Measurements from ENCODE around the gene SKIC2.
"Not testable (repeated sequence)": the region's sequence is repeated elsewhere in the genome, so short reads cannot be mapped to it uniquely, and the experiment has no call there.

SKIC2 gene

DNA sequence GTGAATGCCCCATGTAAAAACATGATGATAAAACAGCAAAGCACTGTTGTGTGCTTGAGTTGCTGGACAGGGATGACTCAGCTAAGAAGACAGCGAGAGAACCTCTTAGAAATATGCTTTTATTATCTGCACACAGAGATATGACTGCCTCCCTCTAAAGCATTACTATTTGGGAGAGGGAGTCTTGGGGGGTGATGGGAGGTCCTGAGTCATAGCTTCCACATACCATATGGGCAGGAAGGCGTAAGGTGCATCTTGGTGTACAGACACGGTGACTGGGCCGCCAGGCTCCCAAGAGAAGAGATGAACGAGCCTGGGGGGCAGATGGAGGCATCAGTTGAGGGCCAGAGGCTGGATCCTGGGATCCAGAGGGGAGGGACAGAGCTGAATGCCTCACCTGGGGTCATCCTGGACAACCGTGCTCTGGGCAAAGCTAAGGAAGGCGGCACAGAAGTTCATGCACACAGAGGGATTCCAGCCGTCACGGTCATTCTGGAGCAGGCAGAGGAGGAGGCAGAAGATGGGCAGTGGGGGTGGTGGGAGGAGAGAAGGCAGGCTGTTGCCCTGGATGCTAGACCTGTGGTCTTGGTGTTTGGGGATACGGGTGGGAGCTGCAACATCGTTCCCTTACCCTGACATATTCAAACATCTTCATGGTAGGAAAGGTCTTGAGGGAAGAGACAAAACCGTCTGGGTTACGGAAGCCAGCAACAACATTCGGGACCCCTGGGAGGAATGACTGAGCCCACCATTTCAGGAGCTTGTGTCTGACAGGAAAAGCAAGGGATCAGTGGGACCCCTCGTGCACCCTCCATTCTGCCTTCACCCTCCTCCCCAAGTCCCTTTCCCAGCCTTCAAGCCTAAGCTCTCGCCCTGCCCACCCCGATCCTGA, 11.0 kb downstream of the SKIC2 start:
- DNase-seq = peak; percentile 69

DNA sequence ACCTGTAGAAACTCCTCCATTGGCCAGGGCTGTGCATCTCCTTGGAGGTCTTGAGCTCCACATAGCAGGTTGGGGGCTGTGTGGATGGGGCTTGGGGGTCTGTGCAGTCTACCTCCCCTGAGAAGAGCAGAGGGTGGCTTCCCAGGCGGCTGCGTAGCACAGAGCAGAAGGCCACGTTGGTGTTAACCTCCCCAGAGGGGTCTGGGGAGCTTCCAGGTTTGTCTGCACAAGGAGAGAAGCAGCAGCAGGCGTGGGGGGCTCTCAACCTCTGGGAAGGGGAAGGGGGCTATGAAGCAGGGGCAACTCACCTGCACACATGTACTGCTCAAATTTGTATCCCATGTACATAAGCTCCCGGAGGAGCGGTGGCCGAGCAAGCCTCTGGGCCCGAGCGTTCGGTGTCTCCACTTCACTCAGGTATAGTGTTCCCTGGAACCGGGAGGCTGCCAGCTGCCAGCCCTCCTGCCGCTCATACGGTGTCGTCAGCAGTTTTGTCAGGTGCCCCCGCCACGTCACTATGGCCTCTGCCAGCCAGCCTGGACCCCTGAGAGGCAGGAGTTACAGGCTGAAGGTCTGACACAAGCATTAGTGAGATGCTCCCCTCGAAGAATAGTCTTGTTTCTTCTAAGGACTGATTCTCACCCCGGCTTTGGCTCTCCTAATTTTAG, 11.8 kb downstream of the SKIC2 start:
- DNase-seq = no peak

DNA sequence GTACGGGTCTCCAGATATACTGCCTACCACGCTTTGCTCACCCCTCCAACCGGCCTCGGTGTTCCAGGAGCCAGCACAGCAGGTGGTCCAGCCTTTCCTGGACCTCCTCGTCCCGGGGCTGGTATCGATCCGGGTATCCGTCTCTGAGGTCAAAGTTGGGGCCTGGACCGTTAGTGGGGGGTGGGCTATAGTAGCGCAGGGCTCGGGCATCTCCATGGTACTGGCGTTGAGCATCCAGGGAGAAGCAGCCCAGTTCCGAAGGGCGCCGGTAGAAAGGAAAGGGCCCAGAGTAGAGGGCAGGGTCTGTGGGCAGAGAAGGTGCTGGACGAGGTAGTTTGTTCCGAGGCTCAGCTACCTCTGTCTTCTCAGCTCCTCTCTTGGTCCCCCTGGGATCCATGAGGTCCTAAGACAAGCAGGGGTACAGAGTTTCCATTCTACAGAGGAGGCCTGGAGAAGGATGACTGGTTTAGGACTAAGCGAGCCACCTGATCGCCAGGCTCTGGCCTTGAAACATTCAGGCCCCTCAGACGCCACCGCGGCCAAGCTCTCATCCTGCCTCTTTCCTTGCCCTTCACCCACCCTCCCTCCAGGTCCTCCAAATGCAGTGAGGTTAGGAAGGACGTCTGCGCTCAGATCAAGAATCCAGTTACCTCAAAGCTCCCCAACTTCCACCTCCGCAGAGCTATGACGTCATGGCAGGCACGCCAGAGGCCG, 12.5 kb downstream of the SKIC2 start:
- DNase-seq = no peak

DNA sequence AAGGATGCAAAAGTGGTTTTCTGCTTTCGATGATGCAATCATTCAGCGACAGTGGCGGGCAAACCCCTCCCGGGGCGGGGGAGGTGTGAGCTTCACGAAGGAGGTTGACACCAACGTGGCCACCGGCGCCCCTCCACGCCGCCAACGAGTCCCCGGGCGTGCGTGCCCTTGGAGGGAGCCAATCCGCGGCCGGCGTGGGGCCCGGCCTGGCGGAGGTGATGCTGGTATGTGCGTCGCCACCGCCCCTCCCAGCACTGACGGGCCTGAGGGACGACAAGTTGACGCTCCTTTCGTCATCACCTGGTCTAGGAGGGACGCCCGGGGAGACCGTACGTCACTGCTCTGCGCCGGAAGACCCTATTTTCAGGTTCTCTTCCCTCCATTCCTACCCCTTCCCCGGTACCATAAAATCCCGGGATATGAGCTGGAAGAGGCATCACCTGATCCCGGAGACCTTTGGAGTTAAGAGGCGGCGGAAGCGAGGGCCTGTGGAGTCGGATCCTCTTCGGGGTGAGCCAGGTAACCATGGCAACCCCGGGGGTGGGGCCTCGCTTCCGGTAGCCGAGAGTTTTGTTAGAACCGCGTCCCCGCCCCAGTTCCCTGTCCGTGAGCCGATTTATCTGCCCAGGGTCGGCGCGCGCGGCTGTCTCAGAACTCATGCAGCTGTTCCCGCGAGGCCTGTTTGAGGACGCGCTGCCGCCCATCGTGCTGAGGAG, 13.2 kb downstream of the SKIC2 start, which contains the start of gene DXO:
Gene DXO, minus strand, starts transcription at position 146 of the 716 bp plus-strand sequence. CDS start 463 bp downstream, outside the sequence.
- peak; percentile 86 for DNase-seq

DNA sequence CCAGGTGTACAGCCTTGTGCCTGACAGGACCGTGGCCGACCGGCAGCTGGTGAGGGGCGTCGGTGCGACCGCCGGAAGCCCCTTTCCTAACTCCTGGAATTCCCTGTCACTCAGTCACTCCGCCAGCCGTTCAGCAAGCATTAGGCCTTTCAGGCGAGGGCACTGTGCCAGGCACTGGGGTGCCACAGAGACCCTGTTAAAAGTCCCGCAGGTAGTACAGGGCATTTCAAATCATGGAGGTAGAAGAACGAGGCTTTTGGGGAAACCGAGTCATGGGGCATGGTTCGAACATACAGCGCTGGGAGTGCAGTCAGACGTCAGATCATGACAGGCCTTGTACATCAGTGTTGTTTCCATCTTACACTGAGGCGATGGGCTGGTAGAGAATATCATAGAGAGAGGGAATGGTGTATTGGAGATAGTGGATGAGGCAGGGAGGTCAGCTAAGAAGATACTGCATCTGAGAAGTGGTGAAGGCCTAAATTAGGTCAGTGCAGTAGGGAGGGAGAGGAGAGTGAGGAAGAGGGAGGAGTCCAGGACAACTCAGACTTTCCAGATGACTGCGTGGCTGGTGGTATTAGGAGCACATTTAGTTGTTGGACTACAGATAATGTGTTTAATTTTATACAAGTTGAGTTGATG, 13.9 kb downstream of the SKIC2 start:
- no peak for DNase-seq

DNA sequence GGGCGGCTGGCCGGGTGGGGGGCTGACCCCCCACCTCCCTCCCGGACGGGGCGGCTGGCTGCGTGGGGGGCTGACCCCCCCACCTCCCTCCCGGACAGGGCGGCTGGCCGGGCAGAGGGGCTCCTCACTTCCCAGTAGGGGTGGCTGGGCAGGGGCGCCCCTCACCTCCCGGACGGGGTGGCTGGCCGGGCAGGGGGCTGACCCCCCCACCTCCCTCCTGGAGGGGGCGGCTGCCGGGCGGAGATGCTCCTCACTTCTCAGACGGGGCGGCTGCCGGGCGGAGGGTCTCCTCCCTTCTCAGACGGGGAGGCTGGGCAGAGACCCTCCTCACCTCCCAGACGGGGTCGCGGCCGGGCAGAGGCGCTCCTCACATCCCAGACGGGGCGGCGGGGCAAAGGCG, 17.1 kb downstream of the SKIC2 start:
- DNase-seq = not testable (repeated sequence)

DNA sequence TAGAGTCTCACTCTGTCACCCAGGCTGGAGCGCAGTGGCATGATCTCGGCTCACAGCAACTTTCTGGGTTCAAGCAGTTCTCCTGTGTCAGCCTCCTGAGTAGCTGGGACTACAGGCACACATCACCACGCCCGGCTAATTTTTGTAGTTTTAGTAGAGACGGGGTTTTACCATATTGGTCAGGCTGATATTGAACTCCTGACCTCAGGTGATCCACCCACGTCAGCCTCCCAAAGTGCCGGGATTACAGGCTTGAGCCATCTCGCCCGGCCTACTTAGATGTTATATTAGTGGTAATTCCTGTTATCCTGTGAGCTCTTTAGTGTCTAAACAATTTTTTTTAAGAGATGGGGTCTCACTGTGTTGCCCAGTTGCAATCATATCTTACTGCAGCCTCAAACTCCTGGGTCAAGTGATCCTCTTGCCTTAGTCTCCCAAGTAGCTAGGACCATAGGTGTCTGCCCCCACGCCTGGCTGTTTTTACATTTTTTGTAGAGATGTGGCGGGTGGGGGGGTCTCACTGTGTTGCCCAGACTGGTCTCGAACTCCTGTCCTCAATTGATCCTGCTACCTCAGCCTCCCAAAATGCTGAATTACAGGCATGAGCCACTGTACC, 18.9 kb downstream of the SKIC2 start:
- no peak for DNase-seq

DNA sequence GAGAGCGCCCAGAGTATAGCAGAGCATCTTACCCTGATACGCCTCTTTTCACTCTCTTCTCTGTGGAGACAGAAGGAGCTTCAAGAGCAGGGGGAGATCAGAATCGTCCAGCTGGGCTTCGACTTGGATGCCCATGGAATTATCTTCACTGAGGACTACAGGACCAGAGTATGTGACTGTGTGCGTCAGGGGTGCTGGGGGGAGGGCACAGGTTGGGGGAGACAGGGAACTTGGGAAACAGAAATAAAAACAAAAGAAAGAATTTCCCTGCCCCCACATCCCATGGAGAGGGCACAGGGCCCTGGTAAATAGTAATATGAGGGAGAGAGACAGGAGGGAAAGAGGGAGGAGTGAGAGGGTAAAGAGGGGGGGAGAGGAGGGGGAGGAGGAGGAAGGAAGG, 19.9 kb downstream of the SKIC2 start:
- DNase-seq = no peak

DNA sequence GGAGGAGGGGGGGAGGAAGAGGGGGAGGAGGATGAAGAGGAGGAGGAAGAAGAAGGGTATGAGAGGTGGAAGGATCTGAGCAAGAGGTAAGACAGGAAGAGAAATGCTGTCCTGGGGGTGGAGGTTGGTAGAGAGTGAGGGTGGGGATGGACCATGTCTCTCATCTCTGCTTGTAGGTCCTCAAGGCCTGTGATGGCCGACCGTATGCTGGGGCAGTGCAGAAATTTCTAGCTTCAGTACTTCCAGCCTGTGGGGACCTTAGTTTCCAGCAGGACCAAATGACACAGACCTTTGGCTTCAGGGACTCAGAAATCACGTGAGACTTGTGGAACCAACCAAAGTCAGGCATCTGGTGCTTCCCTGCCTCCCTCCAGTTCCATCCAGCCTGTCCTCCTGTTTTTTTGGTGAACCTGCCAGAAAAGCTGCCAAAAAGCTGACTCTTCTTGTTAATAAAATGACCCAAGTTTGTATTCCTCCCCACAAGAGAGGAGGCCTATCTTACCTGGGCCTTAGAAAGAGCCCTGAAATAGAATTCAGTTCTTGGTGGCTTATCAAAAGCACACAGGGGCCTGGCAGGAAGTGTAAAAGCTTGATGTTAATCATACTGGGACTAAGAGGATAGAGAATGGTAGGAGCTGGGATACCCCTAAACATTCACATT, 20.4 kb downstream of the SKIC2 start:
- no peak for DNase-seq

DNA sequence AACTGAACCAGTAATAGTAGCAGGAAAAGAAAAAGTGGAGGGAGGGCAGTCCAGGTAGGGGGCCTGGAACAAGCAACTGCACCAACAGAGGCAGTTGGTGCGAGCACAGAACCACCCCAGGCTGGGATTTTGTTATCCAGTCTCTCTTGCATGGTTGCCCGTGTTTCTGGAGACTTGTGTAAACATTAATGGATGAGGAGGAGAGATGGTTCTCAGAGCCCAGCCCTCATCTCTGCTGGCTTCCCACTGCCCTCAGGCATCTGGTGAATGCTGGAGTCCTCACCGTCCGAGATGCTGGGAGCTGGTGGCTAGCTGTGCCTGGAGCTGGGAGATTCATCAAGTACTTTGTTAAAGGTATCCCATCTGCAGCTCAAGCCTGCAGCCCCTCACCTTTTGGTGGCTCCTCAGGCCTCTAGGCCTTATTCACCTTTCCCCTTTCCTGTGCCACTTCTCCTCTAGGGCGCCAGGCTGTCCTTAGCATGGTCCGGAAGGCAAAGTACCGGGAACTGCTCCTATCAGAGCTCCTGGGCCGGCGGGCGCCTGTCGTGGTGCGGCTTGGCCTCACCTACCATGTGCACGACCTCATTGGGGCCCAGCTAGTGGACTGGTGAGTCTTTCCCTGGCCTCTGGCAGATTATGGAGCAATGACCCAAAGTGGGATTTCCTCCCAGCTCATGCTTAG, 21.4 kb downstream of the SKIC2 start:
- DNase-seq = not testable (repeated sequence)

DNA sequence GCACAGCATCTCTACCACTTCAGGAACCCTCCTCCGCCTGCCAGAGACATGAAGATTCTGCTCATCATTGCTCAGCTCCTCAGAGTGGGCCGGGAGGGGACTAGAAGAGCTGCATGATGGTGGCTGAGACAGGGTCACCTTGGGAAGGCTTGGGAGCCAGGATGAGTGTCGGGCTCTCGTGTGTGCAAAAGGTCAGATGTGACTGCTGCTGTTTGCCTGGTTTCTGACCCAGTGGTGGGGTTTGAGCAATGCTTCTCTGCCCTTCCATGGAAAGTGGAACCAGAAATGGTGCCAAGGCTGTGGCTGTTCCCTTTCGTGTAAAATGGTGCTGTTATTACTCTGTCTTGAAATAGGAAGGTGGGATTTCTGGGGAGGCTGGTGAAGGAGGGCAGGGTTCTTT, 22.0 kb downstream of the SKIC2 start:
- DNase-seq = not testable (repeated sequence)

DNA sequence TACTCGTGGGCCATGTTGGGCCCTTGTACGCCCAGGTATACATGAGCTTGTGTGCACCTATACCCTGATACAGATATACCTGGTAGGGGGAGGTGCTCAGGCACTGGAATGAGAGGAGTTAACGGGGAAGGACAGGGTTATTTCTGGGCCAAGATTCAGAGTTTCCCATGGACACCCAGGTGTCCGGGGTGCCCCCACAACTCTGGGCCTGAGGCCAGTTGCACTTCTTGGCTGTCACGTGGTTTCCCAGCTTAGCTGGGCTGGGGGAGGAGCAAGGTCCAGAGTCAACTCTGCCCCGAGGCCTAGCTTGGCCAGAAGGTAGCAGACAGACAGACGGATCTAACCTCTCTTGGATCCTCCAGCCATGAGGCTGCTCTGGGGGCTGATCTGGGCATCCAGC, 22.8 kb downstream of the SKIC2 start, which contains the start of gene C4A:
Gene C4A, plus strand, starts transcription at position 314 of the 400 bp plus-strand sequence. Its CDS starts 51 bp downstream, at position 365.
- DNase-seq = not testable (repeated sequence)

DNA sequence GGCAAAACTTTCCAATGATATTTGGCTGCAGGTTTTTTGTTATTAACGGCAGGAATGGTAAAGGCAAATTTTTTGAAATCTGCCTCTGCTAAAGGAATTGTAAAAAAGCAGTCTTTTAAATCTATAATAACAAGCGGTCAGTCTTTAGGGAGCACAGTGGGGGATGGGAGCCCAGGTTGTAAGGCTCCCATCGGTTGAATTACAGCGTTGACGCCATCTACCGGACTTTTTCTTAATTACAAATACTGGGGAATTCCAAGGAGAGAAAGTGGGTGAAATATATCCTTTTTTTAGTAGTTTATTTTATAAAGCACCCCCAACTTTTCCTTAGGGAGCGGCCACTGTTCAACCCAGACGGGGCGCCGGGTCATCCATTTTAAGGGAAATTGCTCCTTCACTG, 30.4 kb downstream of the SKIC2 start:
- DNase-seq = not testable (repeated sequence)

DNA sequence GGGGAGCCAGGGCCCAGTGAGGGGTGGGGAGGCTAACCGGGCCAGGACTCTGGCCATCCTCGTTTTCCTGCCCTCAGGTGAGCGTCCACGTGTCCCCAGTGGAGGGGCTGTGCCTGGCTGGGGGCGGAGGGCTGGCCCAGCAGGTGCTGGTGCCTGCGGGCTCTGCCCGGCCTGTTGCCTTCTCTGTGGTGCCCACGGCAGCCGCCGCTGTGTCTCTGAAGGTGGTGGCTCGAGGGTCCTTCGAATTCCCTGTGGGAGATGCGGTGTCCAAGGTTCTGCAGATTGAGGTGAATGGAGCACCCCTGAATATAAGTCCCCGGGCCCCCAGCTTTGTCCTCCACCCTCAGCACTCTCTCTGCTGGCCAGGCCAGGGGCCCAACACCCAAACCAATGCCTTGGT, 35.4 kb downstream of the SKIC2 start:
- DNase-seq = not testable (repeated sequence)

DNA sequence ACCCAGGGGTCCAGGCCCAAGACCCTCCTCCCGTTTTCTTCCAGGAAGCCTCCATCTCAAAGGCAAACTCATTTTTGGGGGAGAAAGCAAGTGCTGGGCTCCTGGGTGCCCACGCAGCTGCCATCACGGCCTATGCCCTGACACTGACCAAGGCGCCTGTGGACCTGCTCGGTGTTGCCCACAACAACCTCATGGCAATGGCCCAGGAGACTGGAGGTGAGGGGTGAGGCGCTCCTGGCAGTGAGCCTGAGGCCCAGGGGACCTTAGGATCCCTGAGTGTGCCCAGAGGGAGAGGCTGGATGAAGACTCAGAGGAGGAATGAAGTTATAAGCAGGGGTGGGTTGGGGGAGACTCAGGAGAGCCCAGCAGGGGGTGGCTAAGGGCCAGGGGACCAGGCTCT, 37.4 kb downstream of the SKIC2 start:
- DNase-seq = not testable (repeated sequence)

DNA sequence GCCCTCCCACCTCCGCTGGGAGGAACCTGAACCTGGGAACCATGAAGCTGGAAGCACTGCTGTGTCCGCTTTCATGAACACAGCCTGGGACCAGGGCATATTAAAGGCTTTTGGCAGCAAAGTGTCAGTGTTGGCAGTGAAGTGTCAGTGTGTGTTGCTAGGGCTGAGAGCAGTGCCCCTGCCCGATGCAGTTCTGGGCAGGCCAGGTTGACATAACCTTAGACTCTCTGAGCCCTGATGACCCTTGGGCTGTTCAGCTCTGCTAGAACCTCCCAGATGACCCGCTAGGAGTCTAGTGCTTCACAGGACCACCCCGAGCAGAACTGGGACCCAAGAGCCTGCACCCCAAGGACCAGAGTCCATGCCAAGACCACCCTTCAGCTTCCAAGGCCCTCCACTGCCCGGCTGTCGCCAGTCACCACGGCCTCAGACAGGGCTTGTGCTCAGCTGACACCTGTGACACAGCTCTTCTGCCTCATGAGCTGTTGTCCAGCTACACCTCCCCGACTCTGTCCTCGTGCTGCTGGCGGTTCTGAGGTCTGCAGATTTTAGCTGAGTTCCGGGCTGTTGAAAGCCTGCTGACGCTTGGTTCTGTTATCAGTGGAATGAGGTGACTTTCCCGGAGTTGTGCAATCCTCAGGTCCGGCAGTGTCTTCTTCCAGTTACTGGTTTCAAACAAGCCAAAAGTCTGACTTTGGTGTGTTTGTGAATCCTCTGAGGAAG, 43.7 kb downstream of the SKIC2 start:
- not testable (repeated sequence) for DNase-seq

DNA sequence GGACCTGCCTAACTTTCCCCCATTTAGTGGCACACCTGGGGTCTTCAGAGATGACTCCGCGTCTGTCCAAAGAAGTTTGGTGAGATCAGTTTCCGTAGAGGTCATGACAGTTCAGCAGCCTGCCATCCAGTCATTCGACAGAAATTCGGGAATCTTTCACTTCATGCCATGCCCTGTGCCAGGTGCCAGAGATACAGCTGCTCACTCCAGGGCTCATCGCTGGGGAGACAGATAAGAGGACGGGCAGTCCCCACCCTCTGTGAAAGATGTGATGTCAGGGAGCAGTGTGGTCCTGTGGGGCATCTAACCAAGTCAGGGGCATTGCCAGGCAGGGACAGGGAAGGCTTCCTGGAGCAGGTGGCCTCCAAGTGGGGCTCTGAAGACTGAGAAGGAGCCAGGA, 44.3 kb downstream of the SKIC2 start:
- DNase-seq = not testable (repeated sequence)

DNA sequence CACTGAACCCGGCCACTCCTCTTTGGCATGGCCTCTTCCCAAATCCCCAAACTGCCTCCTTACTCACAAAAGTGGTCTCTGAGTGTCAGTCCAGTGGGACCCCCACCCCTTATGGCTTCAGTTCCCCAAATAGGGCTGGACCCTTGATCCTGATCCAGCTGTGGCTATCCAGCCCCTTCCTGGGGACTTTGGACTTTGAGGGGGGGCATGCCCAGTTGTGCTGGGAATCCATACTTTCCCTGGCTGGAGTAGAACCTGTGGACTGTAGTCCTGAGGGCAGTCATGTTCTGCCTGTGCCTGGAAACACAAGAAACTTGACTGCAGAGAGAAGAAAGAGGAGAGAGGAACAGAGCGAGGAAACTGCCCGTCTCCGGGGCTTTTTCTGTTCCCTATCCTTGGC, 45.4 kb downstream of the SKIC2 start:
- DNase-seq = not testable (repeated sequence)

DNA sequence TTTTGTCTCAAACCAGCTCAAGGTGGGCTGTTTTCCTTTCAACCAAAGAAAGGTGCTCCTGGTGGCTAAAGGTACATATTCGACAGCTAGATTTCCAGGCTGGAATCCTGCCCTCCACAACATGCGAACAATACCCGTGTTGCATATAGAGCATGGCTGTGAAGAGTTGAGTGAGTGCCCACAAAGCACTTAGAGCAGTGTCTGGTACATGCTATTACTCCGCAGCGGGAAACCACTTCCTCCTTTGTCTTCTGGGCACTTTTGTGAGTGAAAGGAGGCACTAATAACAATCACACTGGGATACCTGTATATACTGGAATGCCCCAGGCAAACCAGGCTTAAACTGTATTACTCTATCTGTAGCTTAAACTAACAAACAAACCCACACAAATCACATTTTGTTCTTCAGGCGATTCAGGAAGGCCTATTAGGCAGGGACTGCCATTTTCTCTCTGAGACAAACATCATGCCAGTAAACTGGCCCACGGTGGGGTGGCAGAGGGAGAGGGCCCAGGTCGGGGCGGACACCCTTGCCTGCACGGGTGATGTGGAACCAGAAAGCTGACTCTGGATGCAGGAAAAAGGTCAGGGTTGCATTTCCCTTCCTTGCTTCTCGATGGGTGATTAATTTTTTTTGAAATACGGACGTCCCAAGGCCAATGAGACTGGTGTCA, 46.0 kb downstream of the SKIC2 start:
- not testable (repeated sequence) for DNase-seq
